ENCODE measurements around the gene FTCD. TPM values are rescaled to one million over a fixed set of nuclear protein-coding genes. Genes with fewer than 3 reads are reported as not detected.

FTCD gene
- total and polyA plus RNA-seq, 12 donors: 0.14 to 4.4 (median 1.1) TPM

GRCh38 chr21:46181436-46181835 is 26.1 kb upstream of the FTCD start:
- no peak overlapping the region for H3K4me3 ChIP-seq
- DNase-seq (peak in 1 of 2 donors; percentile 11), ATAC-seq (no peak)
- TF ChIP-seq, protein P1, sequence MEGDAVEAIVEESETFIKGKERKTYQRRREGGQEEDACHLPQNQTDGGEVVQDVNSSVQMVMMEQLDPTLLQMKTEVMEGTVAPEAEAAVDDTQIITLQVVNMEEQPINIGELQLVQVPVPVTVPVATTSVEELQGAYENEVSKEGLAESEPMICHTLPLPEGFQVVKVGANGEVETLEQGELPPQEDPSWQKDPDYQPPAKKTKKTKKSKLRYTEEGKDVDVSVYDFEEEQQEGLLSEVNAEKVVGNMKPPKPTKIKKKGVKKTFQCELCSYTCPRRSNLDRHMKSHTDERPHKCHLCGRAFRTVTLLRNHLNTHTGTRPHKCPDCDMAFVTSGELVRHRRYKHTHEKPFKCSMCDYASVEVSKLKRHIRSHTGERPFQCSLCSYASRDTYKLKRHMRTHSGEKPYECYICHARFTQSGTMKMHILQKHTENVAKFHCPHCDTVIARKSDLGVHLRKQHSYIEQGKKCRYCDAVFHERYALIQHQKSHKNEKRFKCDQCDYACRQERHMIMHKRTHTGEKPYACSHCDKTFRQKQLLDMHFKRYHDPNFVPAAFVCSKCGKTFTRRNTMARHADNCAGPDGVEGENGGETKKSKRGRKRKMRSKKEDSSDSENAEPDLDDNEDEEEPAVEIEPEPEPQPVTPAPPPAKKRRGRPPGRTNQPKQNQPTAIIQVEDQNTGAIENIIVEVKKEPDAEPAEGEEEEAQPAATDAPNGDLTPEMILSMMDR (IDR thresholded peaks at IDR 0.05): no peak
- intact Hi-C loops (cut with DNase I): loop anchor here in 1 of 10 donors (10.0 kb wide), 2 partner anchors 103 to 143 kb away; partner anchors contain the start of genes C21orf58, MCM3AP, PCNT and YBEY
- WGBS, 2 donors: 88 to 92% methylated on average over 19 of the region's 19 CpGs
- no peak overlapping the region for H3K27ac ChIP-seq
- H3K36me3 ChIP-seq: no peaks in the 10 kb centered on the region
- peaks cover 0 to 14% (median 7%) of the 10 kb centered on the region in 9 donors for H3K4me1 ChIP-seq
- H3K27me3 ChIP-seq: no peaks in the 10 kb centered on the region
- H3K9me3 ChIP-seq: peaks cover 0 to 7% (median 5%) of the 10 kb centered on the region in 11 donors

GRCh38 chr21:46180778-46181391 is 25.5 kb upstream of the FTCD start:
- 90 to 92% methylated on average over 26 of the region's 26 CpGs for WGBS, 2 donors
- DNase-seq (peak in 1 of 2 donors; percentile 14), ATAC-seq (no peak)
- Histone ChIP-seq H3K9me3 (peaks cover 0 to 12% (median 5%) of the 10 kb centered on the region in 11 donors), H3K36me3 (no peaks in the 10 kb centered on the region), H3K4me3 (no peak overlapping the region), H3K27ac (no peak overlapping the region), H3K27me3 (no peaks in the 10 kb centered on the region), H3K4me1 (peaks cover 0 to 14% (median 7%) of the 10 kb centered on the region in 9 donors)
- intact Hi-C loops (cut with DNase I): loop anchor here in 1 of 10 donors (10.0 kb wide), 2 partner anchors 104 to 144 kb away; partner anchors contain the start of genes C21orf58, MCM3AP, PCNT and YBEY
- TF ChIP-seq, protein P1 (IDR thresholded peaks at IDR 0.05): no peak

GRCh38 chr21:46180079-46180722 is 24.8 kb upstream of the FTCD start:
- no peaks in the 10 kb centered on the region for H3K36me3 ChIP-seq
- TF ChIP-seq, protein P1 (IDR thresholded peaks at IDR 0.05): no peak
- H3K9me3 ChIP-seq: peaks cover 0 to 16% (median 5%) of the 10 kb centered on the region in 11 donors
- intact Hi-C loops (cut with DNase I): loop anchor here in 1 of 10 donors (10.0 kb wide), 2 partner anchors 105 to 145 kb away; partner anchors contain the start of genes C21orf58, MCM3AP, PCNT and YBEY
- WGBS, 2 donors: 84 to 85% methylated on average over 24 of the region's 24 CpGs
- H3K4me1 ChIP-seq: peaks cover 0 to 10% (median 2%) of the 10 kb centered on the region in 9 donors
- no peaks in the 10 kb centered on the region for H3K27me3 ChIP-seq
- no peak overlapping the region for H3K4me3 ChIP-seq
- no peak overlapping the region for H3K27ac ChIP-seq
- ATAC-seq (no peak), DNase-seq (no peak)

DNA sequence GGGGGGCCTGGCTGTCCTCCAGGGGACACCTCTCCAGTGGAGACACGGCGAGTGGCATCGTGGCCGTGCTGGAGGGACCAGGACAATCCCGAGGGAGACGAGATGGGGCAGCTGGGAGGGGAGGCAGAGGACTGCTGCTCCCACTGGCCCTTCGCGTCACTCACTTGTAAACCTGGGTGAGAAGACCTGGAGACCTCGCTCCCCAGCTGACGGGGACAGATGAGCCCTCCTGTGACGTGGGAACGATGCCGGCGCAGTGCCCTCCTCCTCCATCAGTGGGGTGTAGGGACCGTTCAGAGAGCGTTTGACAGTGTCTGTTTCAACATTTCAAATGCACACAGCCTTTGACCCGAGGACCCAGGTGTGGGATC is 24.3 kb upstream of the FTCD start:
- Histone ChIP-seq H3K36me3 (no peaks in the 10 kb centered on the region), H3K4me3 (no peak overlapping the region), H3K9me3 (peaks cover 0 to 21% (median 7%) of the 10 kb centered on the region in 11 donors), H3K27me3 (no peaks in the 10 kb centered on the region), H3K27ac (no peak overlapping the region), H3K4me1 (peaks cover 0 to 10% (median 0%) of the 10 kb centered on the region in 9 donors)
- WGBS, 2 donors: 88 to 91% methylated on average over 17 of the region's 17 CpGs
- TF ChIP-seq, protein P1 (IDR thresholded peaks at IDR 0.05): no peak
- intact Hi-C loops (cut with DNase I): loop anchor here in 1 of 10 donors (10.0 kb wide), 2 partner anchors 105 to 145 kb away; partner anchors contain the start of genes C21orf58, MCM3AP, PCNT and YBEY
- ATAC-seq: no peak
- DNase-seq: peak in 1 of 2 donors; percentile 11
